Neutrophil (primary cell): ENCODE results near the gene USP6NL.

Experiments used
- H3K27ac ChIP-seq: fragments of 200-600 bp; sonication (generic); 2 replicates; pipeline ENCODE4 v1.5.1; 2016; ENCODE audit warnings: mild to moderate bottlenecking, moderate library complexity
- H3K27me3 ChIP-seq: fragments of 200-600 bp; sonication (generic); 2 replicates; pipeline ENCODE4 v1.6.0; 2016; ENCODE audit warnings: mild to moderate bottlenecking
- H3K36me3 ChIP-seq: fragments of 200-600 bp; sonication (generic); 2 replicates; pipeline ENCODE4 v1.5.1; 2017
- H3K4me1 ChIP-seq, 2 experiments: fragments of 200-600 bp in 1 of 2; sonication (generic) in 1 of 2; 1 replicate in 1 of 2; 2 replicates in 1 of 2; pipeline versions ENCODE4 v1.5.1 to v1.6.1; 2013 to 2016; ENCODE audit warnings: low read depth in 1 of 2, low read length in 1 of 2, mild to moderate bottlenecking in 1 of 2, moderate library complexity in 1 of 2; ENCODE audit not compliant: control insufficient read depth in 1 of 2, insufficient read depth in 1 of 2
- H3K4me3 ChIP-seq, 2 experiments: fragments of 200-600 bp in 1 of 2; sonication (generic) in 1 of 2; 1 replicate in 1 of 2; 2 replicates in 1 of 2; pipeline ENCODE4 v1.5.1; 2013 to 2016; ENCODE audit warnings: low read depth in 1 of 2, low read length in 1 of 2, mild to moderate bottlenecking in 1 of 2, moderate library complexity in 1 of 2
- H3K9me3 ChIP-seq: fragments of 200-600 bp; sonication (generic); 2 replicates; pipeline ENCODE4 v1.5.1; 2016
- CTCF ChIP-seq: fragments of 200-600 bp; sonication (generic); IDR thresholded peaks from 2 replicates; pipeline ENCODE4 v1.5.1; 2016; ENCODE audit warnings: antibody characterized with exemption

USP6NL gene

GRCh38 chr10:11578802-11579255, 32.6 kb downstream of the USP6NL start:
- Histone ChIP-seq H3K36me3 (no peaks in the 10 kb centered on the region), H3K27me3 (no peaks in the 10 kb centered on the region), H3K4me3 (no peak overlapping the region), H3K27ac (no peak overlapping the region), H3K9me3 (no peaks in the 10 kb centered on the region), H3K4me1 (no peaks in the 10 kb centered on the region)
- TF ChIP-seq CTCF = no peak

- TF ChIP-seq CTCF = no peak
- Histone ChIP-seq H3K36me3 (no peaks in the 10 kb centered on the region), H3K9me3 (no peaks in the 10 kb centered on the region), H3K27me3 (no peaks in the 10 kb centered on the region), H3K27ac (no peak overlapping the region), H3K4me3 (no peak overlapping the region), H3K4me1 (peaks cover 0 to 15% of the 10 kb centered on the region in 2 experiments)
Measured at GRCh38 chr10:11576092-11576809, 35.2 kb downstream of the USP6NL start.

GRCh38 chr10:11573497-11573896, 38.0 kb downstream of the USP6NL start:
- peaks cover 6 to 23% of the 10 kb centered on the region in 2 experiments for H3K4me1 ChIP-seq
- H3K27ac ChIP-seq = no peak overlapping the region
- TF ChIP-seq CTCF = no peak
- no peaks in the 10 kb centered on the region for H3K9me3 ChIP-seq
- H3K27me3 ChIP-seq = no peaks in the 10 kb centered on the region
- H3K36me3 ChIP-seq = no peaks in the 10 kb centered on the region
- no peak overlapping the region for H3K4me3 ChIP-seq

- Histone ChIP-seq H3K9me3 (no peaks in the 10 kb centered on the region), H3K27ac (no peak overlapping the region), H3K4me3 (no peak overlapping the region), H3K4me1 (peaks cover 6 to 23% of the 10 kb centered on the region in 2 experiments), H3K27me3 (no peaks in the 10 kb centered on the region), H3K36me3 (no peaks in the 10 kb centered on the region)
- no peak for TF ChIP-seq CTCF
Measured at GRCh38 chr10:11570751-11571150, 40.7 kb downstream of the USP6NL start.

GRCh38 chr10:11569471-11569870, 42.0 kb downstream of the USP6NL start:
- H3K36me3 ChIP-seq = no peaks in the 10 kb centered on the region
- no peaks in the 10 kb centered on the region for H3K27me3 ChIP-seq
- no peak overlapping the region for H3K4me3 ChIP-seq
- no peak for TF ChIP-seq CTCF
- H3K27ac ChIP-seq = no peak overlapping the region
- H3K4me1 ChIP-seq = peaks cover 11 to 32% of the 10 kb centered on the region in 2 experiments
- H3K9me3 ChIP-seq = no peaks in the 10 kb centered on the region
